CD4-positive, CD25-positive, alpha-beta regulatory T cell (primary cell): ENCODE data around the gene GLIPR1L1. TPM values are rescaled to one million over a fixed set of nuclear protein-coding genes. Genes with fewer than 3 reads are reported as not detected.
A peak's percentile ranks its signal among the peaks of the same experiment; 100 is the strongest.

ENCODE experiments used
- ATAC-seq, 2 donors: fragments of 150-1000 bp; cut with Tn5 transposase; one replicate each; pipeline ENCODE4 v1.10.0; 2021; ENCODE audit warnings: low read depth in 2 of 2, moderate number of reproducible peaks in 2 of 2, moderate library complexity in 1 of 2
- DNase-seq, 3 donors: peaks; one replicate each; pipeline versions ENCODE4 v3.0.0 to v3.0.0-alpha.2; 2012 to 2022; ENCODE audit warnings: mixed read lengths in 1 of 3
- H3K27ac ChIP-seq: one replicate; pipeline ENCODE4 v1.7.0; 2013; ENCODE audit warnings: mild to moderate bottlenecking, low read length; ENCODE audit not compliant: insufficient read depth, poor library complexity, severe bottlenecking
- H3K27me3 ChIP-seq: one replicate; pipeline ENCODE4 v1.7.0; 2013; ENCODE audit warnings: low read length; ENCODE audit not compliant: control insufficient read depth, insufficient read depth
- H3K36me3 ChIP-seq: one replicate; pipeline ENCODE4 v1.7.0; 2013; ENCODE audit warnings: mild to moderate bottlenecking, low read length, moderate library complexity; ENCODE audit not compliant: control insufficient read depth, insufficient read depth
- H3K4me1 ChIP-seq: 2 replicates; pipeline ENCODE4 v1.7.0; 2013; ENCODE audit warnings: mild to moderate bottlenecking, low read length; ENCODE audit not compliant: insufficient read depth, control insufficient read depth, poor library complexity, severe bottlenecking
- H3K4me3 ChIP-seq: one replicate; pipeline ENCODE4 v1.7.0; 2013; ENCODE audit warnings: low read depth, mild to moderate bottlenecking, low read length, moderate library complexity
- H3K9me3 ChIP-seq, 2 experiments: 1 replicate in 1 of 2; 2 replicates in 1 of 2; pipeline ENCODE4 v1.7.0; 2013; ENCODE audit warnings: low read length in 2 of 2, mild to moderate bottlenecking in 1 of 2, moderate library complexity in 1 of 2; ENCODE audit not compliant: control insufficient read depth in 2 of 2
- H3K27ac Mint-ChIP-seq, 3 donors: one replicate each; pipeline ENCODE4 v1.8.0; 2020 to 2022; ENCODE audit warnings: mild to moderate bottlenecking in 3 of 3, mixed read lengths in 3 of 3, moderate library complexity in 2 of 3
- H3K27me3 Mint-ChIP-seq: one replicate; pipeline ENCODE4 v1.8.0; 2022; ENCODE audit warnings: mild to moderate bottlenecking, mixed read lengths
- H3K36me3 Mint-ChIP-seq: one replicate; pipeline ENCODE4 v1.8.0; 2020; ENCODE audit warnings: mixed read lengths
- H3K4me1 Mint-ChIP-seq, 4 donors: one replicate each; pipeline ENCODE4 v1.8.0; 2020 to 2022; ENCODE audit warnings: mixed read lengths in 4 of 4, mild to moderate bottlenecking in 1 of 4
- H3K4me3 Mint-ChIP-seq, 4 donors: one replicate each; pipeline ENCODE4 v1.8.0; 2020 to 2022; ENCODE audit warnings: mild to moderate bottlenecking in 4 of 4, mixed read lengths in 4 of 4, moderate library complexity in 3 of 4
- H3K9me3 Mint-ChIP-seq, 7 donors: one replicate each; pipeline ENCODE4 v1.8.0; 2020 to 2022; ENCODE audit warnings: mixed read lengths in 7 of 7, mild to moderate bottlenecking in 3 of 7, moderate library complexity in 2 of 7
- polyA plus RNA-seq, 4 donors: library from polyadenylated mRNA; unstranded; fragments of 300-500 nt; fragmentation: Illumina TruSeq; gene quantifications; one replicate each; pipeline ENCODE4 v1.2.3, GENCODE V29; 2021
- total RNA-seq: library from RNA; stranded (reverse); gene quantifications from one replicate; pipeline ENCODE4 v1.2.3, GENCODE V29; 2022

The GLIPR1L1 gene
- total and polyA plus RNA-seq, 5 donors from 2014 or later, result not detected

GRCh38 chr12:75389061-75389460, 54.6 kb downstream of the GLIPR1L1 start:
- Histone ChIP-seq H3K4me1 (peaks cover 35% of the 10 kb centered on the region), H3K9me3 (no peaks in the 10 kb centered on the region), H3K36me3 (no peaks in the 10 kb centered on the region), H3K4me3 (peak overlapping the region; percentile 79), H3K27me3 (no peaks in the 10 kb centered on the region), H3K27ac (no peak overlapping the region)
- H3K4me1 Mint-ChIP-seq, result peaks cover 27 to 56% (median 41%) of the 10 kb centered on the region in 4 donors
- H3K27ac Mint-ChIP-seq, result peak overlapping the region in 2 of 3 donors; percentile 50 to 98
- ATAC-seq (no peak), DNase-seq (no peak)
- H3K9me3 Mint-ChIP-seq, result peaks cover 0 to 3% (median 0%) of the 10 kb centered on the region in 7 donors
- no peaks in the 10 kb centered on the region for H3K27me3 Mint-ChIP-seq
- H3K4me3 Mint-ChIP-seq, result peak overlapping the region in 1 of 4 donors; percentile 90
- H3K36me3 Mint-ChIP-seq, result no peaks in the 10 kb centered on the region

GRCh38 chr12:75389706-75390105, 55.2 kb downstream of the GLIPR1L1 start:
- Mint-ChIP-seq H3K4me1 (peaks cover 27 to 61% (median 41%) of the 10 kb centered on the region in 4 donors), H3K36me3 (no peaks in the 10 kb centered on the region), H3K9me3 (peaks cover 0 to 3% (median 0%) of the 10 kb centered on the region in 7 donors), H3K27me3 (no peaks in the 10 kb centered on the region), H3K27ac (peak overlapping the region in 1 of 3 donors; percentile 98), H3K4me3 (peak overlapping the region; percentile 14 to 95 (median 92))
- no peak overlapping the region for H3K27ac ChIP-seq
- peak overlapping the region; percentile 79 for H3K4me3 ChIP-seq
- peaks cover 35% of the 10 kb centered on the region for H3K4me1 ChIP-seq
- H3K9me3 ChIP-seq, result no peaks in the 10 kb centered on the region
- no peaks in the 10 kb centered on the region for H3K36me3 ChIP-seq
- ATAC-seq (no peak), DNase-seq (peak in 1 of 3 donors; percentile 9)
- H3K27me3 ChIP-seq, result no peaks in the 10 kb centered on the region

GRCh38 chr12:75390156-75390898, 55.9 kb downstream of the GLIPR1L1 start:
- Mint-ChIP-seq H3K27ac (peak overlapping the region; percentile 98 to 99 (median 98)), H3K9me3 (peaks cover 0 to 3% (median 0%) of the 10 kb centered on the region in 7 donors), H3K27me3 (no peaks in the 10 kb centered on the region), H3K36me3 (no peaks in the 10 kb centered on the region), H3K4me1 (peaks cover 27 to 63% (median 45%) of the 10 kb centered on the region in 4 donors), H3K4me3 (peak overlapping the region; percentile 90 to 96 (median 94))
- ATAC-seq (no peak), DNase-seq (no peak)
- Histone ChIP-seq H3K4me3 (peak overlapping the region; percentile 79), H3K27ac (peak overlapping the region; percentile 84), H3K27me3 (no peaks in the 10 kb centered on the region), H3K4me1 (peaks cover 35% of the 10 kb centered on the region), H3K36me3 (no peaks in the 10 kb centered on the region), H3K9me3 (no peaks in the 10 kb centered on the region)

GRCh38 chr12:75390899-75391538, 56.5 kb downstream of the GLIPR1L1 start, which contains the start of gene GLIPR1L2:
TSS of gene GLIPR1L2 (plus strand) at chr12:75391089. CDS start at chr12:75391117, 28 bp downstream.
- peak within 1 kb of the TSS; percentile 98 to 99 (median 98) for H3K27ac Mint-ChIP-seq
- H3K4me3 ChIP-seq, result peak within 1 kb of the TSS; percentile 79
- peaks cover 30 to 70% (median 52%) of the 10 kb centered on the region in 4 donors for H3K4me1 Mint-ChIP-seq
- DNase-seq (peak; percentile 78 to 95 (median 81)), ATAC-seq (peak; percentile 87 to 92)
- H3K27me3 Mint-ChIP-seq, result no peaks in the 10 kb centered on the region
- H3K27me3 ChIP-seq, result no peaks in the 10 kb centered on the region
- no peaks in the 10 kb centered on the region for H3K9me3 ChIP-seq
- H3K36me3 Mint-ChIP-seq, result no peaks in the 10 kb centered on the region
- H3K27ac ChIP-seq, result peak within 1 kb of the TSS; percentile 84
- H3K36me3 ChIP-seq, result no peaks in the 10 kb centered on the region
- peak within 1 kb of the TSS; percentile 90 to 96 (median 94) for H3K4me3 Mint-ChIP-seq
- peaks cover 0 to 3% (median 0%) of the 10 kb centered on the region in 7 donors for H3K9me3 Mint-ChIP-seq
- peaks cover 40% of the 10 kb centered on the region for H3K4me1 ChIP-seq

- Histone ChIP-seq H3K4me3 (no peak overlapping the region), H3K27me3 (no peaks in the 10 kb centered on the region), H3K27ac (no peak overlapping the region), H3K36me3 (no peaks in the 10 kb centered on the region), H3K4me1 (no peaks in the 10 kb centered on the region), H3K9me3 (no peaks in the 10 kb centered on the region)
- ATAC-seq (no peak), DNase-seq (no peak)
- peaks cover 0 to 4% (median 0%) of the 10 kb centered on the region in 4 donors for H3K4me1 Mint-ChIP-seq
- H3K36me3 Mint-ChIP-seq, result no peaks in the 10 kb centered on the region
- no peak overlapping the region for H3K4me3 Mint-ChIP-seq
- H3K27me3 Mint-ChIP-seq, result no peaks in the 10 kb centered on the region
- peaks cover 0 to 2% (median 0%) of the 10 kb centered on the region in 7 donors for H3K9me3 Mint-ChIP-seq
- H3K27ac Mint-ChIP-seq, result no peak overlapping the region
These were observed 69.8 kb downstream of the GLIPR1L1 start for GRCh38 chr12:75404231-75404630.

- Histone ChIP-seq H3K4me3 (no peak overlapping the region), H3K27me3 (no peaks in the 10 kb centered on the region), H3K27ac (no peak overlapping the region), H3K4me1 (no peaks in the 10 kb centered on the region), H3K36me3 (no peaks in the 10 kb centered on the region), H3K9me3 (no peaks in the 10 kb centered on the region)
- Mint-ChIP-seq H3K27ac (no peak overlapping the region), H3K4me1 (peaks cover 0 to 4% (median 0%) of the 10 kb centered on the region in 4 donors), H3K27me3 (no peaks in the 10 kb centered on the region), H3K4me3 (no peak overlapping the region), H3K36me3 (peaks cover 7% of the 10 kb centered on the region), H3K9me3 (peaks cover 0 to 3% (median 0%) of the 10 kb centered on the region in 7 donors)
- DNase-seq (no peak), ATAC-seq (no peak)
These were observed 73.2 kb downstream of the GLIPR1L1 start for GRCh38 chr12:75407683-75408082.

GRCh38 chr12:75409830-75410229, 75.4 kb downstream of the GLIPR1L1 start:
- H3K27ac ChIP-seq, result no peak overlapping the region
- Mint-ChIP-seq H3K4me1 (peaks cover 0 to 4% (median 0%) of the 10 kb centered on the region in 4 donors), H3K9me3 (peaks cover 0 to 3% (median 0%) of the 10 kb centered on the region in 7 donors), H3K4me3 (no peak overlapping the region), H3K27ac (no peak overlapping the region), H3K27me3 (no peaks in the 10 kb centered on the region), H3K36me3 (peaks cover 7% of the 10 kb centered on the region)
- ATAC-seq, result no peak
- H3K4me3 ChIP-seq, result no peak overlapping the region
- H3K4me1 ChIP-seq, result no peaks in the 10 kb centered on the region
- H3K27me3 ChIP-seq, result no peaks in the 10 kb centered on the region
- no peaks in the 10 kb centered on the region for H3K36me3 ChIP-seq
- DNase-seq, result no peak
- no peaks in the 10 kb centered on the region for H3K9me3 ChIP-seq
